Hepatocyte (in vitro differentiated cells): ENCODE results near the gene BTBD19.

Experiments used
- CTCF ChIP-seq: fragments of 200-600 bp; sonication (generic); IDR thresholded peaks from 2 replicates; pipeline ENCODE4 v1.5.1; 2016; ENCODE audit warnings: antibody characterized with exemption, mild to moderate bottlenecking; ENCODE audit not compliant: poor library complexity
- EZH2 ChIP-seq: fragments of 200-600 bp; sonication (generic); IDR thresholded peaks from 2 replicates; pipeline ENCODE4 v1.6.1; 2016; ENCODE audit warnings: antibody characterized with exemption, mild to moderate bottlenecking, borderline replicate concordance

GRCh38 chr1:44799770-44800584 lies 8.3 kb upstream of the BTBD19 start, which contains the start of gene PLK3:
- TF ChIP-seq CTCF = peak; percentile 89
- TF ChIP-seq EZH2 = no peak
